SK-N-SH treated with all-trans-retinoic acid at 6 μM for 48 hours (cell line): ENCODE data around the gene CCDC88C.
"Not testable (repeated sequence)": the region's sequence is repeated elsewhere in the genome, so short reads cannot be mapped to it uniquely, and the experiment has no call there.

Experiments
- ATAC-seq: fragments of 200-7000 bp; cut with Tn5 transposase; 3 replicates; pipeline ENCODE4 v1.9.1; 2020; ENCODE audit warnings: mild to moderate bottlenecking, moderate library complexity
- ARNTL ChIP-seq: fragments of 450-650 bp; formaldehyde crosslinking; IDR thresholded peaks from 2 replicates; pipeline ENCODE4 v1.5.0; 2020; ENCODE audit warnings: low read depth, mild to moderate bottlenecking, moderate library complexity, borderline replicate concordance
- BACH2 ChIP-seq: fragments of 250-450 bp; sonication (Bioruptor Pico); IDR thresholded peaks from 2 replicates; pipeline ENCODE4 v1.9.0; 2021; ENCODE audit warnings: mild to moderate bottlenecking, borderline replicate concordance
- CREB5 ChIP-seq: fragments of 250-450 bp; sonication (Bioruptor Pico); IDR thresholded peaks from 2 replicates; pipeline ENCODE4 v1.5.1; 2020; ENCODE audit warnings: low read depth, mild to moderate bottlenecking, moderate library complexity
- CSDC2 ChIP-seq: fragments of 250-450 bp; sonication (Bioruptor Pico); IDR thresholded peaks from 2 replicates; pipeline ENCODE4 v1.5.0; 2020; ENCODE audit warnings: mild to moderate bottlenecking, moderate library complexity
- ESRRG ChIP-seq: fragments of 250-450 bp; sonication (Bioruptor Pico); IDR thresholded peaks from 2 replicates; pipeline ENCODE4 v1.6.1; 2021; ENCODE audit warnings: mild to moderate bottlenecking
- GLIS3 ChIP-seq: fragments of 250-450 bp; sonication (Bioruptor Pico); IDR thresholded peaks from 2 replicates; pipeline ENCODE4 v1.5.0; 2020; ENCODE audit warnings: mild to moderate bottlenecking, moderate library complexity
- ISL1 ChIP-seq: fragments of 250-450 bp; sonication (Bioruptor Pico); IDR thresholded peaks from 2 replicates; pipeline ENCODE4 v2.1.2; 2022; ENCODE audit warnings: mild to moderate bottlenecking, moderate library complexity
- OSR1 ChIP-seq: fragments of 250-450 bp; sonication (Bioruptor Pico); IDR thresholded peaks from 2 replicates; pipeline ENCODE4 v1.8.0; 2022; ENCODE audit warnings: moderate library complexity, mild to moderate bottlenecking, inconsistent platforms
- TCF4 ChIP-seq: fragments of 250-450 bp; sonication (Bioruptor Pico); IDR thresholded peaks from 2 replicates; pipeline ENCODE4 v1.8.0; 2021; ENCODE audit warnings: mild to moderate bottlenecking, moderate library complexity, borderline replicate concordance
- ZC3H10 ChIP-seq: fragments of 250-450 bp; sonication (Bioruptor Pico); IDR thresholded peaks from 2 replicates; pipeline ENCODE4 v1.5.1; 2021; ENCODE audit warnings: mild to moderate bottlenecking, moderate library complexity
- ZFP30 ChIP-seq: fragments of 450-650 bp; formaldehyde crosslinking; IDR thresholded peaks from 2 replicates; pipeline ENCODE4 v1.5.0; 2022; ENCODE audit warnings: mild to moderate bottlenecking, moderate library complexity
- ZNF70 ChIP-seq: fragments of 450-650 bp; formaldehyde crosslinking; IDR thresholded peaks from 2 replicates; pipeline ENCODE4 v1.5.0; 2020; ENCODE audit warnings: mild to moderate bottlenecking, moderate library complexity
- TF ChIP-seq, protein P1 (sequence below): fragments of 250-450 bp; sonication (Bioruptor Pico); IDR thresholded peaks from 2 replicates; pipeline ENCODE4 v1.5.1; 2021; ENCODE audit warnings: mild to moderate bottlenecking, moderate library complexity
- TF ChIP-seq, protein P2 (sequence below): fragments of 250-450 bp; sonication (Bioruptor Pico); IDR thresholded peaks from 2 replicates; pipeline ENCODE4 v1.8.0; 2021; ENCODE audit warnings: low read depth, mild to moderate bottlenecking, moderate library complexity, borderline replicate concordance
- TF ChIP-seq, protein P3 (sequence below): fragments of 250-450 bp; sonication (Bioruptor Pico); IDR thresholded peaks from 2 replicates; pipeline ENCODE4 v1.8.0; 2020; ENCODE audit warnings: mild to moderate bottlenecking, moderate library complexity, borderline replicate concordance

CCDC88C gene

DNA sequence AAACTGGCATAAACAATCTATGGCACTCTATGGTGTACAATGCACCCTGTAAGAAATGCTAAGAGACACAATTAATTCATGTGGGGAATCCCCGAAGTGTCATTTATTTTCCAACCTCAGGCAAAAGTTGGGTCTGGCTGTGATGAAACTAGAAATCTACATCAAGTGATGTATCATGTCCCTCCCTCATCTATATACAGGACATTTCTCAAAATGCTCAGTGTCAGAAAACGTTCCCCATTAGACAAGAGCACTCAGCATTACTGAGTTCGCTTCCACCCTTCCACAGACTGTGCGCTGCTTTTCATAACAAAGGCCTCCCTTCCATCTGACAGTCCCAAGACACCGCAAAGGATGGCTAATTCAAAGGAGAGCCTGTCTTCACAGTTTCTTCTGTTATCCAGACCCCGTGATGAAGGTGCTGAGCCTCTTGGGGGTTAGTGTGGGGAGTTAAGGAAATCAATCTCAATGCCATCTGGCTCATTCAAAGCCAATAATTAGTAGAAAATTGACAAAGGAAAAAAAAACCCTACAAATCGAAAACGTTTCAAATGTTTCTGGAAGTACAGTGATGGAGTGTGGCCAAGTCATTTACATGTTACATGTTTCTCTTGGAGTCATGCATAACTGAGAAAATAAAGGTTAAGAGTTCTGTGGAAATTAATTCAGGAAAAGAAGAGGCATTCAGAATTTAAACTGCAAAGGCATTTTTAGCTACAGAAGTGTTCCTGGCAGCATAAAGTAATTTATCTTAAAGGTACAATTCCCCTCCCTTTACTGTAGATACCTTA, 7.5 kb downstream of the CCDC88C start (continued):
- TF ChIP-seq ZFP30 (CRISPR knock-in tag) = no peak
- no peak for TF ChIP-seq ESRRG
- TF ChIP-seq, protein P1, sequence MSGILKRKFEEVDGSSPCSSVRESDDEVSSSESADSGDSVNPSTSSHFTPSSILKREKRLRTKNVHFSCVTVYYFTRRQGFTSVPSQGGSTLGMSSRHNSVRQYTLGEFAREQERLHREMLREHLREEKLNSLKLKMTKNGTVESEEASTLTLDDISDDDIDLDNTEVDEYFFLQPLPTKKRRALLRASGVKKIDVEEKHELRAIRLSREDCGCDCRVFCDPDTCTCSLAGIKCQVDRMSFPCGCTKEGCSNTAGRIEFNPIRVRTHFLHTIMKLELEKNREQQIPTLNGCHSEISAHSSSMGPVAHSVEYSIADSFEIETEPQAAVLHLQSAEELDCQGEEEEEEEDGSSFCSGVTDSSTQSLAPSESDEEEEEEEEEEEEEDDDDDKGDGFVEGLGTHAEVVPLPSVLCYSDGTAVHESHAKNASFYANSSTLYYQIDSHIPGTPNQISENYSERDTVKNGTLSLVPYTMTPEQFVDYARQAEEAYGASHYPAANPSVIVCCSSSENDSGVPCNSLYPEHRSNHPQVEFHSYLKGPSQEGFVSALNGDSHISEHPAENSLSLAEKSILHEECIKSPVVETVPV = no peak

- not testable (repeated sequence) for ATAC-seq
Observed at GRCh38 chr14:91409240-91409639, 8.4 kb downstream of the CCDC88C start.

DNA sequence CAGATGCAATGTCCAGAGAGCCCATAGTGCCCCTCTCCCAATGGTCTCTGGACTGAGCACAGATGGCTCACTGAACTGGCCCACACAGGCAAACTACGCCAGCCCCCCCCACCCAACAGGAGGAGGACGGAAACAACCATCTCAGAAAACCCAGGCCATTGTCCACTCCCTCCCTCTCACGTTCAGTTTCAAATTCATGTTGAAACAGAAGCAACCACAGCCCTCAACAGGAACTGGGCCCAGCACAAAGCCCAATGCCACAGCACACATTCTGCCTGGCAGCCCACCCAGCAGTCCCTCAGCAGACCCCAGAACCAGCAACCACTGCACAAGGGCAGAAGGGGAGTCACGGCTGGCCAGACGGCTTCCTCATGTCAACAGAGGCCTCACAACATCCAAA, 10.6 kb downstream of the CCDC88C start:
- TF ChIP-seq GLIS3 (CRISPR knock-in tag) = no peak
- TF ChIP-seq, protein P2, sequence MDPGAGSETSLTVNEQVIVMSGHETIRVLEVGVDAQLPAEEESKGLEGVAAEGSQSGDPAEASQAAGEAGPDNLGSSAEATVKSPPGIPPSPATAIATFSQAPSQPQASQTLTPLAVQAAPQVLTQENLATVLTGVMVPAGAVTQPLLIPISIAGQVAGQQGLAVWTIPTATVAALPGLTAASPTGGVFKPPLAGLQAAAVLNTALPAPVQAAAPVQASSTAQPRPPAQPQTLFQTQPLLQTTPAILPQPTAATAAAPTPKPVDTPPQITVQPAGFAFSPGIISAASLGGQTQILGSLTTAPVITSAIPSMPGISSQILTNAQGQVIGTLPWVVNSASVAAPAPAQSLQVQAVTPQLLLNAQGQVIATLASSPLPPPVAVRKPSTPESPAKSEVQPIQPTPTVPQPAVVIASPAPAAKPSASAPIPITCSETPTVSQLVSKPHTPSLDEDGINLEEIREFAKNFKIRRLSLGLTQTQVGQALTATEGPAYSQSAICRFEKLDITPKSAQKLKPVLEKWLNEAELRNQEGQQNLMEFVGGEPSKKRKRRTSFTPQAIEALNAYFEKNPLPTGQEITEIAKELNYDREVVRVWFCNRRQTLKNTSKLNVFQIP (CRISPR knock-in tag) = no peak
- TF ChIP-seq, protein P3, sequence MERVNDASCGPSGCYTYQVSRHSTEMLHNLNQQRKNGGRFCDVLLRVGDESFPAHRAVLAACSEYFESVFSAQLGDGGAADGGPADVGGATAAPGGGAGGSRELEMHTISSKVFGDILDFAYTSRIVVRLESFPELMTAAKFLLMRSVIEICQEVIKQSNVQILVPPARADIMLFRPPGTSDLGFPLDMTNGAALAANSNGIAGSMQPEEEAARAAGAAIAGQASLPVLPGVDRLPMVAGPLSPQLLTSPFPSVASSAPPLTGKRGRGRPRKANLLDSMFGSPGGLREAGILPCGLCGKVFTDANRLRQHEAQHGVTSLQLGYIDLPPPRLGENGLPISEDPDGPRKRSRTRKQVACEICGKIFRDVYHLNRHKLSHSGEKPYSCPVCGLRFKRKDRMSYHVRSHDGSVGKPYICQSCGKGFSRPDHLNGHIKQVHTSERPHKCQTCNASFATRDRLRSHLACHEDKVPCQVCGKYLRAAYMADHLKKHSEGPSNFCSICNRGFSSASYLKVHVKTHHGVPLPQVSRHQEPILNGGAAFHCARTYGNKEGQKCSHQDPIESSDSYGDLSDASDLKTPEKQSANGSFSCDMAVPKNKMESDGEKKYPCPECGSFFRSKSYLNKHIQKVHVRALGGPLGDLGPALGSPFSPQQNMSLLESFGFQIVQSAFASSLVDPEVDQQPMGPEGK (CRISPR knock-in tag) = no peak
- TF ChIP-seq TCF4 = no peak
- no peak for TF ChIP-seq ARNTL
- TF ChIP-seq, protein P1 = no peak
- no peak for ATAC-seq

- no peak for ATAC-seq
- TF ChIP-seq, protein P1 = no peak
- no peak for TF ChIP-seq ARNTL
- TF ChIP-seq ESRRG = no peak
- TF ChIP-seq, protein P3 (CRISPR knock-in tag) = no peak
- no peak for TF ChIP-seq BACH2 (CRISPR knock-in tag)
- no peak for TF ChIP-seq OSR1 (CRISPR knock-in tag)
- no peak for TF ChIP-seq CREB5 (CRISPR knock-in tag)
- no peak for TF ChIP-seq ZC3H10 (CRISPR knock-in tag)
- TF ChIP-seq TCF4 = no peak
- TF ChIP-seq ISL1 (CRISPR knock-in tag) = no peak
- TF ChIP-seq, protein P2 (CRISPR knock-in tag) = no peak
- TF ChIP-seq CSDC2 (CRISPR knock-in tag) = no peak
- TF ChIP-seq ZNF70 (CRISPR knock-in tag) = no peak
Observed at GRCh38 chr14:91406451-91406850, 11.2 kb downstream of the CCDC88C start.
